HEK293 (cell line): ENCODE measurements around the gene POLN.

Experiments used
- CTCF ChIA-PET: fragments of 350-600 bp; formaldehyde crosslinking; extraction: SDS; loops from one replicate; lab custom pipeline; 2021; ENCODE audit warnings: antibody characterized with exemption; lab: Yijun Ruan, JAX
- POLR2A ChIA-PET: fragments of 300-600 bp; formaldehyde crosslinking; extraction: SDS; loops from one replicate; lab custom pipeline; 2020; ENCODE audit warnings: antibody characterized with exemption, inconsistent platforms; lab: Yijun Ruan, JAX
- H3K27ac ChIP-seq: fragments of 200-500 bp; sonication (Bioruptor generic); 2 replicates; pipeline ENCODE4 v1.5.1; 2014; ENCODE audit warnings: low read depth, low read length, control low read depth, inconsistent platforms; ENCODE audit errors: extremely low read depth
- H3K36me3 ChIP-seq, 2 experiments: fragments of 200-500 bp in 1 of 2; sonication (Bioruptor generic) in 1 of 2; 1 replicate in 1 of 2; 2 replicates in 1 of 2; pipeline ENCODE4 v1.5.1; 2014 to 2017; ENCODE audit warnings: inconsistent platforms in 2 of 2, low read length in 2 of 2; ENCODE audit not compliant: control insufficient read depth in 2 of 2, insufficient read depth in 1 of 2
- H3K4me1 ChIP-seq: fragments of 200-500 bp; sonication (Bioruptor generic); 2 replicates; pipeline ENCODE4 v1.5.1; 2014; ENCODE audit warnings: mild to moderate bottlenecking, low read length, inconsistent platforms; ENCODE audit not compliant: control insufficient read depth, insufficient read depth
- H3K4me3 ChIP-seq: 2 replicates; pipeline ENCODE4 v1.5.1; 2011; ENCODE audit warnings: low read depth, mild to moderate bottlenecking, control low read depth, low read length, moderate library complexity
- H3K9me3 ChIP-seq: fragments of 200-500 bp; sonication (Bioruptor generic); 2 replicates; pipeline ENCODE4 v1.5.1; 2014; ENCODE audit warnings: low read depth, low read length, inconsistent platforms; ENCODE audit not compliant: control insufficient read depth, insufficient read depth
- OSR2 ChIP-seq: fragments of 450-650 bp; formaldehyde crosslinking; IDR thresholded peaks from 2 replicates; pipeline ENCODE4 v1.5.1; 2016; ENCODE audit warnings: missing biosample characterization, missing genetic modification characterization
- SALL2 ChIP-seq: fragments of 450-650 bp; formaldehyde crosslinking; IDR thresholded peaks from 2 replicates; pipeline ENCODE4 v1.5.0; 2017; ENCODE audit warnings: missing biosample characterization, mild to moderate bottlenecking, missing genetic modification characterization, borderline replicate concordance
- ZBTB7A ChIP-seq: fragments of 450-650 bp; formaldehyde crosslinking; IDR thresholded peaks from 2 replicates; pipeline ENCODE4 v1.5.1; 2016; ENCODE audit warnings: low read depth, missing biosample characterization, missing genetic modification characterization
- ZFHX2 ChIP-seq: fragments of 450-650 bp; formaldehyde crosslinking; conservative IDR thresholded peaks from 2 replicates; pipeline ENCODE4 v1.5.1; 2016; ENCODE audit warnings: missing biosample characterization, missing genetic modification characterization
- ZIC2 ChIP-seq: fragments of 450-650 bp; formaldehyde crosslinking; IDR thresholded peaks from 2 replicates; pipeline ENCODE4 v1.5.1; 2016; ENCODE audit warnings: missing biosample characterization, missing genetic modification characterization
- ZNF248 ChIP-seq: fragments of 450-650 bp; formaldehyde crosslinking; IDR thresholded peaks from 2 replicates; pipeline ENCODE4 v1.5.1; 2017; ENCODE audit warnings: missing biosample characterization, missing genetic modification characterization
- ZNF416 ChIP-seq: fragments of 450-650 bp; formaldehyde crosslinking; IDR thresholded peaks from 2 replicates; pipeline ENCODE4 v1.5.1; 2016; ENCODE audit warnings: missing biosample characterization, missing genetic modification characterization
- ZNF596 ChIP-seq: fragments of 450-650 bp; IDR thresholded peaks from 2 replicates; pipeline ENCODE4 v1.5.0; 2018; ENCODE audit warnings: missing biosample characterization, mild to moderate bottlenecking, missing genetic modification characterization, moderate library complexity
- ZNF677 ChIP-seq: fragments of 450-650 bp; IDR thresholded peaks from 2 replicates; pipeline ENCODE4 v1.5.0; 2018; ENCODE audit warnings: missing biosample characterization, mild to moderate bottlenecking, missing genetic modification characterization, moderate library complexity
- ZNF701 ChIP-seq: fragments of 450-650 bp; formaldehyde crosslinking; IDR thresholded peaks from 2 replicates; pipeline ENCODE4 v1.5.1; 2016; ENCODE audit warnings: missing biosample characterization, missing genetic modification characterization
- ZNF843 ChIP-seq: fragments of 450-650 bp; formaldehyde crosslinking; IDR thresholded peaks from 2 replicates; pipeline ENCODE4 v1.5.1; 2016; ENCODE audit warnings: missing biosample characterization, missing genetic modification characterization
- ZSCAN16 ChIP-seq: fragments of 450-650 bp; formaldehyde crosslinking; IDR thresholded peaks from 2 replicates; pipeline ENCODE4 v1.5.1; 2016; ENCODE audit warnings: missing biosample characterization, missing genetic modification characterization
- ZXDB ChIP-seq: fragments of 450-650 bp; formaldehyde crosslinking; IDR thresholded peaks from 2 replicates; pipeline ENCODE4 v1.5.1; 2016; ENCODE audit warnings: missing biosample characterization, missing genetic modification characterization
- TF ChIP-seq, protein P1 (sequence below): fragments of 450-650 bp; formaldehyde crosslinking; IDR thresholded peaks from 2 replicates; pipeline ENCODE4 v1.5.1; 2016; ENCODE audit warnings: missing biosample characterization, missing genetic modification characterization
- TF ChIP-seq, protein P2 (sequence below): fragments of 450-650 bp; formaldehyde crosslinking; IDR thresholded peaks from 2 replicates; pipeline ENCODE4 v1.5.1; 2016; ENCODE audit warnings: missing biosample characterization, missing genetic modification characterization

POLN gene

DNA sequence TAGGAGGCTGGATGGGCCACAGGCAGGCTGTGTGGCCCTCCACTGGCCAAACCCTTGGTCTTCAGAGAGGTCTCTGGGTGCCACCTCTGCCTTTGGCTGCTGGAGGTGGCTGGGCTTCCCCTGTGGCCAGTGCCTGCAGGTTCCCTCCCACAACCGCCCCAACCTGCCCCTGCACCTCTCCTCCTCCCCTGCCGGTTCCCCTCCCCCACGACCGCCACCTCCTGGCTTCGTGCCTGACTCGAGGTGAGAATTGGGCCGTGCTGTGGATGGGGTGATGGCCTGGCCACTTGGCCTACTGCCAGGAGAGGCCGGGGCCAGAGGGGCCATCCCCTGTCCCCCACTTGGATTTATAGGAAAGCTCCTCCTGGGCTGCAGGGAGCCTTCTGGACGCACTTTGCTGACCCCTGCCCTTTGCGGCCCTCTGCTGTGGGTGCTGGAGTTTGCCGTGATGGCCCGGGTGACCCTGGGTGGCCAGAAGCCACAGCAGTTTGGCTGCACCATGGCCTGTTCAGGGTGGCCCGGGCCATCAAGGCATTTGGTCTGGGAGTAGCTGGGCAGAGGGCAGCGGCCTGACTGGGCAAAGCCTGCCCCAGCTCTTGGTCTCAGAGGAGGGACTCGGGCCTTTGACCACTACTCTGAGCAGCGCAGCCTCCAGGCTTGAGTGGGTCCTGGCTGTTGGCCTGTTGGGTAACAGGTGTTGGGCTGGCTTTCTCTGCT lies 179.0 kb downstream of the POLN start (continued):
- no peak for TF ChIP-seq ZNF843 (tag by site-specific recombination)

DNA sequence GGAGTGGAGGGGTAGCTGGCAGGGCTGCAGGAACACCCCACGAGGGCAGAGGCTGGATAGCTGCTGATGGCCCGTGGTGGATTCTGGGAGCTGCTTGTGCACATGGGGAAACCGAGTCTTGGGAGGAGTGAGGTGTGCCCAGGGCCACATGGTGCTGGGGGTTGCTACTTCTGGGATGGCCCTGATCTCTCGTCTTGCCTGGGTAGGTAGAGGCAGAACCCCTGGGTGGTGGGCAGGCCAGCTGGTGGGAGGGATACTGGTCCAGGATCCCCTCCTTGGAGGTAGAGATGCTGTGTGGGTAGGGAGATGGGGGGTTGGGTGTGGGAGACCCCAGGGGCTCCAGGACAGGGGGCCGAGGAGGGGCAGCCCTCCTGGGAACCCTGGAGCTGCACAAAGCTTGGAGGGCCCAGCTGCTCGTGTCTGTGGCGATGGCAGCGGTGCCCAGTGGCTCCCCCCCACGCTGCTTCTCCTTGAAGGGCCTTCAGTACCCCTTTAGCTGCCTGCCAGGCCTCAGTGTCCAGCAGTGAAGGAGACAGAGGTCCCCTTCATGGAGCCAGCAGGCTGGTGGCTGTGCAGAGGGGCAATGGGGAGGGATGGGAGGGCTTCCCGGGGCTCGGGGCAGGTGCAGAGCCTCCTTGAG lies 179.6 kb downstream of the POLN start:
- H3K27ac ChIP-seq, result no peak overlapping the region
- CTCF ChIA-PET, result no interaction called here
- H3K4me3 ChIP-seq, result no peak overlapping the region
- no peaks in the 10 kb centered on the region for H3K9me3 ChIP-seq
- peaks cover 0 to 34% of the 10 kb centered on the region in 2 experiments; a peak in 1 of 3 replicates for H3K36me3 ChIP-seq
- POLR2A ChIA-PET, result interaction anchor here (1.4 kb wide), 1 partner anchor 11 kb away, joined by 3 read pairs; no protein-coding TSS in a partner anchor
- TF ChIP-seq ZFHX2 (tag by site-specific recombination) (no peak), ZIC2 (tag by site-specific recombination) (peak; percentile 52)
- no peaks in the 10 kb centered on the region for H3K4me1 ChIP-seq

DNA sequence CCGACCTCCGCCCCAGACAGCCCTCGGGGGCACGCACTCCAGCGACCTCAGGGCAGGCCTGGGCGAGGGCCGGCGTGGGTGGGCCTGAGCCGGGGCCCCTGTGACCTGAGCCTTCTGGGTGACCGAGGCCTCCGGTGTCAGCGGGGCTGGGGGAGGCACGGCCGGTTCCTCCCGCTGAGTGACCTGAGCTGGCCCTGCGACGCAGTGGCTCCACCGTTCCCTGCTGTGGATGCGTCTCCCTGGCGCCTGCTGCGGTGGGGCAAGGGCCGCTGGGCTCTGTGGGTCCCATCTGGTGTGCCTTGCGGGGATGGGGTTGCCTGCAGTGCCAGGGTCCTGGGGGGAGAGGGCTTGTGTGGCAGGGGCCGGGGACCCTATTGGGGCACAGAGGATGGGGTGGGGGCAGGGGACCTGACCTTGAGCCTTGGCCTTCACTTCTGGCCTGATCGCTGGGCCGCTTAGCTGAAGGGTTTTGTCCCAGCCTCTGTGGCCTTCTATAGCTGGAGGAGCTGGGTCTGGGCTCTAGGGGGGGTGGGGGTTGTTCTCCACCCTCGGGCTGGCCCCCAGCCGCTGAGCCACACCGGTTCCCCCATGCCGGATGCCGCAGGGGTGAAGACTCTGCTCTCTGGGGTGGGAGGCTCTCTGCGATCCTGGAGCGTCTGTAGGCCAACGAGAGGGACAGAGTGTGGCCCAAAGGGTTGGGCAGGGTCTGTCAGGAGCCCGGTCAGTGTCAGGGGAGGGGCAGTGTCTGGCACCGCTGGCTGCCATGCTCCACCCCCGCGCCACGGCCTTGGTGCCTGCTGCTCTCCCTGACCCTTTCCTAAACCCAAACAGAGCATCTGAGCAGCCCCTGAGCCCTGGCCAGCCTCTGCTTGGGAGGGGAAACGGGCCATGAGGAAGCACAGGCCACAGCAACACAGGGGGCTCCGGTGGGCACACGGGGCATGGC lies 180.5 kb downstream of the POLN start:
- TF ChIP-seq SALL2 (tag by site-specific recombination) (no peak), ZIC2 (tag by site-specific recombination) (peak; percentile 46; the same call in 1 of the 2 replicates)
- TF ChIP-seq, protein P1, sequence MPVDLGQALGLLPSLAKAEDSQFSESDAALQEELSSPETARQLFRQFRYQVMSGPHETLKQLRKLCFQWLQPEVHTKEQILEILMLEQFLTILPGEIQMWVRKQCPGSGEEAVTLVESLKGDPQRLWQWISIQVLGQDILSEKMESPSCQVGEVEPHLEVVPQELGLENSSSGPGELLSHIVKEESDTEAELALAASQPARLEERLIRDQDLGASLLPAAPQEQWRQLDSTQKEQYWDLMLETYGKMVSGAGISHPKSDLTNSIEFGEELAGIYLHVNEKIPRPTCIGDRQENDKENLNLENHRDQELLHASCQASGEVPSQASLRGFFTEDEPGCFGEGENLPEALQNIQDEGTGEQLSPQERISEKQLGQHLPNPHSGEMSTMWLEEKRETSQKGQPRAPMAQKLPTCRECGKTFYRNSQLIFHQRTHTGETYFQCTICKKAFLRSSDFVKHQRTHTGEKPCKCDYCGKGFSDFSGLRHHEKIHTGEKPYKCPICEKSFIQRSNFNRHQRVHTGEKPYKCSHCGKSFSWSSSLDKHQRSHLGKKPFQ, result no peak
- TF ChIP-seq, all 188 proteins: peak for 1
- ChIA-PET CTCF (no interaction called here), POLR2A (interaction anchor here (0.6 kb wide), 1 partner anchor 278 kb away, joined by 3 read pairs; no protein-coding TSS in a partner anchor)
- Histone ChIP-seq H3K4me1 (no peaks in the 10 kb centered on the region), H3K36me3 (peaks cover 0 to 34% of the 10 kb centered on the region in 2 experiments; a peak in 1 of 3 replicates), H3K27ac (no peak overlapping the region), H3K9me3 (no peaks in the 10 kb centered on the region), H3K4me3 (no peak overlapping the region)

DNA sequence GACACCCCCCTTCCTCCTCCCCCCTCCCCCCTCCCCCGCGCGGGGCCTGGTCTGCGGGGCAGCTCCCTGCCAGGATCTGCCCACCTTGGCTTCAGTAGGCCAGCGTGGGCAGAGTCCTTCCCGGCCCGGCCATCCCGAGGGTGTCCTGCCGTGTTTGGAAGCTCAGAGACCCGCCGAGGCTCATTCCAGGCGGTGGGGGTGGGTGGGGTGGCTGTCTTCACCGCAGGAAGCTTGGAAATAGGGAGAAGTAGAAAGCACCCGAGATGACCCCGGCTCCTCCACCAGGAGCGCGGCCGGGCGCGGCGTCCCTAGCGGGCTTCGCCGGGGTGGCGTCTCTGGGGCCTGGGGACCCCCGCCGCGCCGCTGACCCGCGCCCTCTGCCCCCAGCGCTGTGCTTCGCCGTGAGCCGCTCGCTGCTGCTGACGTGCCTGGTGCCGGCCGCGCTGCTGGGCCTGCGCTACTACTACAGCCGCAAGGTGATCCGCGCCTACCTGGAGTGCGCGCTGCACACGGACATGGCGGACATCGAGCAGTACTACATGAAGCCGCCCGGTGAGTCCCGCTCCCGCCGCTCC lies 181.2 kb downstream of the POLN start:
- ChIA-PET POLR2A (interaction anchor here (0.6 to 0.7 kb wide), 3 partner anchors 28 to 278 kb away, joined by 3 to 6 read pairs (median 4); no protein-coding TSS in a partner anchor), CTCF (no interaction called here)
- peaks cover 0 to 34% of the 10 kb centered on the region in 2 experiments; a peak in 1 of 3 replicates for H3K36me3 ChIP-seq
- TF ChIP-seq ZXDB (tag by site-specific recombination) (no peak), ZNF596 (tag by site-specific recombination) (no peak), ZSCAN16 (tag by site-specific recombination) (no peak), OSR2 (tag by site-specific recombination) (no peak), ZNF248 (tag by site-specific recombination) (no peak), ZNF677 (no peak), ZBTB7A (no peak), ZNF416 (tag by site-specific recombination) (no peak), ZNF701 (tag by site-specific recombination) (no peak)
- TF ChIP-seq, protein P2, sequence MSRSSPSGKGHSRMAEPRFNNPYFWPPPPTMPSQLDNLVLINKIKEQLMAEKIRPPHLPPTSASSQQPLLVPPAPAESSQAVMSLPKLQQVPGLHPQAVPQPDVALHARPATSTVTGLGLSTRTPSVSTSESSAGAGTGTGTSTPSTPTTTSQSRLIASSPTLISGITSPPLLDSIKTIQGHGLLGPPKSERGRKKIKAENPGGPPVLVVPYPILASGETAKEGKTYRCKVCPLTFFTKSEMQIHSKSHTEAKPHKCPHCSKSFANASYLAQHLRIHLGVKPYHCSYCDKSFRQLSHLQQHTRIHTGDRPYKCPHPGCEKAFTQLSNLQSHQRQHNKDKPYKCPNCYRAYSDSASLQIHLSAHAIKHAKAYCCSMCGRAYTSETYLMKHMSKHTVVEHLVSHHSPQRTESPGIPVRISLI (tag by site-specific recombination), result no peak
- H3K4me3 ChIP-seq, result no peak overlapping the region
- no peaks in the 10 kb centered on the region for H3K4me1 ChIP-seq
- no peaks in the 10 kb centered on the region for H3K9me3 ChIP-seq
- H3K27ac ChIP-seq, result no peak overlapping the region
